Stimulated activated CD4-positive, alpha-beta T cell treated with anti-CD3 and anti-CD28 coated beads, Interleukin-1b, Interleukin-23, amount 100 ng/mL, for 24 hours (primary cell): ENCODE results near the gene CAMSAP2.

Experiments used
- DNase-seq, 4 experiments: peaks; one replicate each; pipeline ENCODE4 v3.0.0-alpha.2; 2020; ENCODE audit warnings: low read depth in 4 of 4, low spot score in 1 of 4

Gene CAMSAP2

GRCh38 chr1:200877010-200877409, 138.3 kb downstream of the CAMSAP2 start:
- no peak for DNase-seq

DNA sequence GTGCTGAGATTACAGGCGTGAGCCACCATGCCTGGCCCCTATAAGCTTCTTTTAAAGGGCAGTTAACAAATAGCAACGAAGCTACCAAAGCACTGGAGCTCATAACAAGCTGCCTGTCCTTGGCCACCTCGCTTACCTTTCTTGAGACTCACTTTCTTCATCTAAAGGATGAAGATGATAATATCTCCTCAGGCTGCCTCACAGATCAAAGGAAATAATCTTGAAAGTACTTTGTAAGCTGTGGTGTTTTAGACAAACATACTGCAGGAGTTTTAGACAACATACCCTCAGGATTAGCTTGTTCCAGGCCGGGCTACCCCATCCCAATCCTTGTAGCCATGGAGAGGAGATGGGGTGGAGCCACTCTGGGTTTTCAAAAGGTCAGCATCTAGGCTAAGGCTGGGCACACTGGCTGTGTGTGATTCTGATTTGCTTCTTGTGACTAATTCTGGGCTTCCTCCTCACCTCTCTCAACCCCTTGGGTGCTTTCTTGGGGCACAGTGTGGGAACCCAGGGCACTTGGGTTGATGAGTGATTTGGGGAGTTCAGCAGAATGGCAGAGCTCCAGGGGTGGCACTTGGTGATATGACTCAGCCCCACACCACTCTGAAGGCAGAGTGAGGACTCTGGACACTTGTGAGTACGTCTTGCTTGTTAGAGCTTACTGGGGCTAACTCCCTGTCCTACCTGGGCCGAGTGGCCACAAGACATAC, 139.3 kb downstream of the CAMSAP2 start:
- DNase-seq = peak in 1 of 4 experiments; percentile 36

- DNase-seq = no peak
Measured at GRCh38 chr1:200880212-200880611, 141.5 kb downstream of the CAMSAP2 start.

GRCh38 chr1:200883118-200883517, 144.4 kb downstream of the CAMSAP2 start:
- no peak for DNase-seq

GRCh38 chr1:200885623-200886402, 147.1 kb downstream of the CAMSAP2 start:
- no peak for DNase-seq

- DNase-seq = no peak
Measured at GRCh38 chr1:200886594-200886993, 147.9 kb downstream of the CAMSAP2 start.

- no peak for DNase-seq
Measured at GRCh38 chr1:200887036-200887435, 148.3 kb downstream of the CAMSAP2 start.

DNA sequence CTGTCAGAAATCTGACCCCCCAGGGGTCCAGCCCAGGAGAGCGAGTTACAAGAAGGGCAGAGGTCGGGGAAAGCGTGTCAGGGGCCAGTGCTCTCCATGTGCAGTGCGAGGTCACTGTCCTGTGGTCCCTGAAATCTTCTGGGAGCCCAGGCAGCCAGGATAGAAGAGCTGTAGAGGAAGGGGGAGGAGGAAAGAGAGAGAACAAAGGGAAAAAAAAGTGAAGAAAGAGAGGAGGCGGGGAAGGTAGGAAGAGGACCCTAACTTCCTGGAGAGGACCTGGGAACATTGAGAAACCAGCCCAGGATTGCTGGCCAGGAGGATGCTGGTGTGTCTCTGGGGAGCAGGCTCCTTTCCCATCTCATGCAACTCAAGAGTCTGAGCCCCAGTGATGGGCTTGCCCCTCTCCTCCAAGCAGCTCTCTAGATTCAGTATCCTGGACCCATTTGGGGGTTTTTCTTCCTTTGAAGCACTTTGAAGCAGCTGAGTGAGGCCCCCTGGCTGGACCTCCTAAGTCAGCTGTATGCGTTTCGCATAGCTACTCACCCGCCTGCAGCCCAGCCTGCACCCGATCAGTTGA, 149.2 kb downstream of the CAMSAP2 start:
- DNase-seq = no peak

GRCh38 chr1:200888349-200888838, 149.7 kb downstream of the CAMSAP2 start:
- DNase-seq = peak in 1 of 4 experiments; percentile 43

GRCh38 chr1:200889571-200889970, 150.9 kb downstream of the CAMSAP2 start:
- no peak for DNase-seq

- DNase-seq = no peak
Measured at GRCh38 chr1:200890027-200890426, 151.3 kb downstream of the CAMSAP2 start.

- no peak for DNase-seq
Measured at GRCh38 chr1:200890818-200891773, 152.4 kb downstream of the CAMSAP2 start.

DNA sequence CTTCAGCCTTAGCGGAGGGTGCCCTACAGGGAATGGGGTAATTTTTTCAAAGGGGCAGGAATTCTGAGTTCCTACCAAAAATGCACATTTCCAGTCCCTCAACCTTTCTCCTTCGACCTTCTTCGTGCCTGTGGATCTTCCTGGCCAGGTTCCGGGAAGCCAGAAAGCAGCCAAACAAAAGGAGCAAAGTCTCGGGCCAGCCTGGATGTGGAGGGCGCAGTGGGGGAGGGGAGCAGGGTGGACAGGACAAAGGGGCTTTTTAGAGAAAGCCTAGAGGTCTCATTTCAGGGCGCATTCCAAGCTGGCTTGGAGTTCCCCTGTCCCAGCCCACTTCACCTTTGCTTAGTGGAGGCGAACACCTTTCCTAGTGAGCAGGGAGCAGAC, 153.1 kb downstream of the CAMSAP2 start:
- no peak for DNase-seq

GRCh38 chr1:200892546-200892945, 153.9 kb downstream of the CAMSAP2 start:
- no peak for DNase-seq

DNA sequence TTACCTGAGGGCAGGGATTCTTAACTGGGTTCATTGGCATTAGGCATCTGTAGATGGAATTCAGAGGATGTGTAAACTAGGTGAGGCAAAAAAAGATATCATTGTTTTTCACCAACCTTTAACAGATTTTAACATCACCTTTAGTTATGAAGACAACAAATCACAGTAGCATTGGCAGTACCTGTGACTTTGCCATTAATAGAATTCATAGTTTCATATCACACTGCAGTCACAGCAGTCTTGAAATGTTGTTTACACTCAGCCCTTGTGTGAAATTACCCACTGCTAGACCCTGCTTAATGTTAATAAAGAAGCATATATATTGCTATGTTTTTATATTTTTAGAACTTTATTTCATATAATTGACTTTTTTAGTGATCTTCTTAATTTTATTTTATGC, 154.3 kb downstream of the CAMSAP2 start:
- no peak for DNase-seq

- no peak for DNase-seq
Measured at GRCh38 chr1:200893411-200893901, 154.8 kb downstream of the CAMSAP2 start.

- DNase-seq = no peak
Measured at GRCh38 chr1:200894712-200895442, 156.2 kb downstream of the CAMSAP2 start, which contains the start of gene INAVA. Gene INAVA, plus strand, starts transcription at chr1:200894900. Its CDS starts 3,501 bp downstream, at chr1:200898401.

GRCh38 chr1:200895443-200895789, 156.7 kb downstream of the CAMSAP2 start:
- DNase-seq = no peak

DNA sequence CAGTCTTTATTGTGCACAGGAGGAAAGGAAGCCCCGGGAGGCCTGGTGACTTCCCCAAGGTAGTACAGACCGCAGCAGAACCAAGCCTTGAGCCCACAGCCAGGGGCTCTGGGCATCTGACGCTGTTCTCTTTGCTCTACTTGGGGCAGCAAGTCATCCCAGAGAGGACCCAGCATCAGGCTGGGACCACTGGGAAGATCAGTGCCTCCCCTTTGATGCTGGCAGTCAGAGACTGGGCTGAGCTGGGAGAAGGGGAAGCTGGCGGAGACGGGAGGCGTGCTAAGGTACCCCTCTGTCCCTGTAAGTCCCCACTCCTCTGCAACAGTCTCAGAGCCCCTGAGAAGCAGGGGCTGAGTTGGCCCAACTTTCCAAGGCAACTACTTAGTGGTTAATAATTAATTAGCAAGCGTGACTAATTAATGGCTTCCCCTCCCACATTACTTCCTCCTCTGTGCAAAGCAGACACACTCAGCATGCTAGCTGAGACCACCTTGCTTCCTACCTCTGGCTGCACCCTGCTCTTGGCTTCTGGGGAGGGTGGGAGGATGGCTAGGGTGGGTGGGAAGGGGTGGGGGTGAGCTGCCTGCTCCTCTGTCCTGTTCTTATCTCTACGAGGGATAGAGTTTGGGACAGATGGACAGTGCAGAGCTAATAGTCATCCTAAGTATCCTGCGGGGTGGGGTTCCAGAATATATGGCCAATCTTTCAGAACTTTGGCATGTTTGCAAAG, 157.3 kb downstream of the CAMSAP2 start:
- no peak for DNase-seq
